ENCODE results near the gene MYO18A.
"Not testable (repeated sequence)": the region's sequence is repeated elsewhere in the genome, so short reads cannot be mapped to it uniquely, and the experiment has no call there.

MYO18A gene, protein sequence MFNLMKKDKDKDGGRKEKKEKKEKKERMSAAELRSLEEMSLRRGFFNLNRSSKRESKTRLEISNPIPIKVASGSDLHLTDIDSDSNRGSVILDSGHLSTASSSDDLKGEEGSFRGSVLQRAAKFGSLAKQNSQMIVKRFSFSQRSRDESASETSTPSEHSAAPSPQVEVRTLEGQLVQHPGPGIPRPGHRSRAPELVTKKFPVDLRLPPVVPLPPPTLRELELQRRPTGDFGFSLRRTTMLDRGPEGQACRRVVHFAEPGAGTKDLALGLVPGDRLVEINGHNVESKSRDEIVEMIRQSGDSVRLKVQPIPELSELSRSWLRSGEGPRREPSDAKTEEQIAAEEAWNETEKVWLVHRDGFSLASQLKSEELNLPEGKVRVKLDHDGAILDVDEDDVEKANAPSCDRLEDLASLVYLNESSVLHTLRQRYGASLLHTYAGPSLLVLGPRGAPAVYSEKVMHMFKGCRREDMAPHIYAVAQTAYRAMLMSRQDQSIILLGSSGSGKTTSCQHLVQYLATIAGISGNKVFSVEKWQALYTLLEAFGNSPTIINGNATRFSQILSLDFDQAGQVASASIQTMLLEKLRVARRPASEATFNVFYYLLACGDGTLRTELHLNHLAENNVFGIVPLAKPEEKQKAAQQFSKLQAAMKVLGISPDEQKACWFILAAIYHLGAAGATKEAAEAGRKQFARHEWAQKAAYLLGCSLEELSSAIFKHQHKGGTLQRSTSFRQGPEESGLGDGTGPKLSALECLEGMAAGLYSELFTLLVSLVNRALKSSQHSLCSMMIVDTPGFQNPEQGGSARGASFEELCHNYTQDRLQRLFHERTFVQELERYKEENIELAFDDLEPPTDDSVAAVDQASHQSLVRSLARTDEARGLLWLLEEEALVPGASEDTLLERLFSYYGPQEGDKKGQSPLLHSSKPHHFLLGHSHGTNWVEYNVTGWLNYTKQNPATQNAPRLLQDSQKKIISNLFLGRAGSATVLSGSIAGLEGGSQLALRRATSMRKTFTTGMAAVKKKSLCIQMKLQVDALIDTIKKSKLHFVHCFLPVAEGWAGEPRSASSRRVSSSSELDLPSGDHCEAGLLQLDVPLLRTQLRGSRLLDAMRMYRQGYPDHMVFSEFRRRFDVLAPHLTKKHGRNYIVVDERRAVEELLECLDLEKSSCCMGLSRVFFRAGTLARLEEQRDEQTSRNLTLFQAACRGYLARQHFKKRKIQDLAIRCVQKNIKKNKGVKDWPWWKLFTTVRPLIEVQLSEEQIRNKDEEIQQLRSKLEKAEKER (N-terminal part only)
- total RNA-seq = 53.6 to 455 (median 198) reads per million in 3 experiments

DNA sequence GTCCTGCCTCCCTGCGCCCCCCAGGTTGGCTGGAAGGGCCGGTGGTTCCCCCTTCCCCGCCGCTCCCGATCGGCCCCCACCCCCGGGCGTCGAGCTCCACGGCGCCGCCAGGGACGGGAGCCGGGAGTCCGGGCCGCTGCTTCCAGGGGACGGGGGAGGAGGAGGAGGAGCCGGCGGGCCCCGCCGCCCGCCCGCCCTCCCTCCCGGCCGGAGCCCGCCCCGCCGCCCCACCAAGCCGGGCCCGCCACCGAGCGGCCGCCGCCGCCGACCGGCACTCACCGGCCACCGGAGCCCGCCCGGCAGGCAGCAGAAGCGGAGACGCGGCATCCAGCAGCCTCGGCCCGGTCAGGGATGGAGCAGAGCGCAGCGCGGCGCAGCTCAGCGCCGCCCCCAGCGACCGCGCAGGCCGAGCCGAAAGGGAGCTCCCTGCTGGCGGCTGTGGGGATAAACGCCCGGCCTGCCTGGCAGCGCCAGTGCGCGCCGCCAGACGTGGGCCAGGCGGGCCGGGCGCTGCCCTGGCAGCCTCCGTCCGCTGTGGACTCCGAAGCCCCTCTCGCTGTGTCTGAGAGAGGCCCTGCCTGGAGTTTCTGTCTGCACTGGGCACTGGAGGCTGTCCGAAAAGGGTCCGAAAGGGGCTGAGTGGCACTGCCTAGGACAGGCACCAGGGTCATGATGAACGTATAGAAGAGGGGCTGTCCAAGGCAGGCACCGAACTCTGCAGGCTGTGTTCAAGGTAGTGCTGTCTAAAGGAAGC lies at the start of gene MYO18A:
Gene MYO18A (minus strand): TSS at position 365 of the 754 bp plus-strand sequence. CDS start 13,458 bp downstream, outside the sequence.
- DNase-seq = peak; percentile 67

DNA sequence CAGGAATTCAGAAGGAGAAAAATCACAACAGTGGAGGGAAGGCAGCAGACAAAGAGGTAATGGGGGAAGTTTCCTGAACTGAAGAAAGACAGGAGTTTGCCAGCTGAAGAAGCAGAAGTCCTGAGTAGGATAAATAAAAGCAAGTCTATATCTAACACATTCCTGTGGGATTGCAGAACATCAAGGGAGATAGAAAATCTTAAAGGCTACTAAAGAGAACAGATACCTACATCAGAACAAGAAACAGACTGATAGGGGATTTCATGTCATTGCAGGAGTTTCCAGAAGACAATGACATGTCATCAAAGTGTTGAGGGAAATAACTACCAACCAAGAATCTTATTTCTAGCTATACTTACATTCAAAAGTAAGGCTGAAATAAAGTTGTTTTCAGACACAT lies 45.2 kb upstream of the MYO18A start:
- no peak for DNase-seq

- not testable (repeated sequence) for DNase-seq
These were observed 41.1 kb upstream of the MYO18A start for GRCh38 chr17:29221338-29221737.

- DNase-seq = peak; percentile 58
These were observed 39.3 kb upstream of the MYO18A start for GRCh38 chr17:29219378-29220047.

- no peak for DNase-seq
These were observed 36.7 kb upstream of the MYO18A start for GRCh38 chr17:29216856-29217255.

DNA sequence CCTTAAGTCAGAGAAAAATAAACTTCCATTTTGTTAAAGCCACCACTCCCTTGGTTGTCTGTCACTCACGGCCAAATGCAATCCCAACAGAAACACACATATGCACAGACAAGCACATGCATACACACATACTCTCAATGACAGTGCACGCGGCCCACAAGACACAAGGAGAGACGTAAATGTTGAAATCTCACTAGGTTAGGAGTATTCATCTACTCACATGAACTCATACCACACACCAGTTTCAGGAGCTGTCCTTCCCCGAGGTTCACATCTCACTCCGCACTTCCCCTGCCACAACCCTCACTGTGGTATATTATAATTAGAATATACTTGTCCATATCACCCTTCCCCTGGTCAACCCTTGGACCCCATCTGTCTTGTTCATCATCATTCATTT lies 36.0 kb upstream of the MYO18A start:
- DNase-seq = no peak

DNA sequence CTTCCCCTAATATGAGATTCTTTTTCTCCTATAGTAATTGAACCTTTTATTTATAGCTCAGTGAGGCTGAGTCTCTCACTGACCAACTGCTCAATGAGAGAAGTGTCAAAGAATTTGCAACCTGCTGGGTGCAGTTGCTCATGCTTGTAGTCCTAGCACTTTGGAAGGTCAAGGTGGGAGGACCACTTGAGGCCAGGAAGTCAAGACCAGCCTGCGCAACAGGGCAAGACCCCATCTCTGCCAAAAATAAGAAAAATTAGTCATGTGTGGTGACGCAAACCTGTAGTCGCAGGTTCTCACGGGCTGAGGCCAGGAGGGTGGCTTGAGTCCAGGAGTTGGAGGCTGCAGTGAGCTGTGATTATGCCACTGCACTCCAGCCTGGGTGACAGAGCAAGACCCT lies 35.5 kb upstream of the MYO18A start:
- DNase-seq = no peak

GRCh38 chr17:29215174-29215573 lies 35.0 kb upstream of the MYO18A start:
- DNase-seq = no peak

GRCh38 chr17:29214215-29215146 lies 34.3 kb upstream of the MYO18A start:
- DNase-seq = no peak

DNA sequence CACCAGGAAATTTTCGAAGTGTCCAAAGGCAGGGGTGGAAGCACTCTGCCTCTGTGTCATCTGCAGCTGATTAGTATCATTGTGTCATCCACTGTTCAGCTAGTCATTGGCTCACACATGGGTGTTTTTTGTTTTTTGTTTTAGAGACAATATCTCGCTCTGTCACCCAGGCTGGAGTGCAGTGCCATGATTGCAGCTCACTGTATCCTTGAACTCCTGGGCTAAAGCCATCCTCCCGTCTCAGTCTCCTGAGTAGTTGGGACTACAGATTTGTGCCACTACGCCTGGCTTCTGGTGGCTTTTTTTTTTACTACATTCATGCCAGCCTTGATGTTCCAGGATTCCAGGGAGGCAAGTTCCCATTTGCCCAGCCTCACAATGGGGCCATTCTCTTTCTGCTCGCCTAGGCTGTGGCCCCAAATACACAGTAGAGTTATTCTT lies 32.5 kb upstream of the MYO18A start:
- DNase-seq = no peak

DNA sequence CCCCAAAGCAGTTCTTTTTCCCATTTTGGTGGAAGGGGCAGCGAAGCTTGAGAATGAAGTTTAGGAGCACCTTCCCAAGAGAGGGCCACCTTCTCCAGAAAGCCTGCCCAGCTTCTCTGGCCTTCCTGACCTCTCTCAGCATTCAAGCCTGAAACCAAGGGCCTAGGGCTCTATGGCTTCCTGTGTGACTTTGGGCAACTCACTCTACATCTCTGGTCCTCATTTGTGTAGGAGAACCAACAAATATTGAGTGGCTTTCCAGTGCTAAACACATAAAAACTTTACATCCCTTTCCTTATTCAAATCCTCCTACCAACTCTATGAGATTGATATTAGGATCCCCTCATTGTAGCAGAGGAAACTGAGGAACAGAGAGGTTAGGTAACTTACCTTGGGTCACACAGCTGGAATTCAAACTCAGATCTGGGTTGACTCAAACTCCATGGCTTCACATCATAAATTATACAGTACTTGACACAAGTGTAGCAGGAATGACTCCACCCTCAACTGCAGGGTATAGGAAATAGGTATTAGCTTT lies 32.0 kb upstream of the MYO18A start:
- no peak for DNase-seq

- no peak for DNase-seq
These were observed 30.7 kb upstream of the MYO18A start for GRCh38 chr17:29210879-29211278.

- DNase-seq = no peak
These were observed 28.9 kb upstream of the MYO18A start for GRCh38 chr17:29209073-29209472.

DNA sequence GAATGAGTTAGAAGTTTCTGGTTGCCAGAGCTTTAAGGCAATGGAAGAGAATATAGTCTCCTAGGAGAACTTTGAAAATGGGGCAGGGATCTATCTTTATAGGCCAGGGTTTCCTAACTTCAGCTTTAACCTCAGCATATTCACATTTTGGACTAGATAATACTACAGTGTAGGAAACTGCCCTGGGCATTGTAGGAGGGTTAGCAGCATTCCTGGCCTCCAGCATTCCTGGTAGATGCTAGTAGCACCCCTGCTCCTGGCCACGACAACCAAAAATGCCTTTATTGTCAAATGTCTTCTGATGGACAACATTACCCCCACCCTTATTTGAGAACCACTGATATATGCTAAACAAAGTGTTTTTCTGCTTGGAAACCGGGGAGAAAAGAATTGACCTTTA lies 27.8 kb upstream of the MYO18A start:
- no peak for DNase-seq

DNA sequence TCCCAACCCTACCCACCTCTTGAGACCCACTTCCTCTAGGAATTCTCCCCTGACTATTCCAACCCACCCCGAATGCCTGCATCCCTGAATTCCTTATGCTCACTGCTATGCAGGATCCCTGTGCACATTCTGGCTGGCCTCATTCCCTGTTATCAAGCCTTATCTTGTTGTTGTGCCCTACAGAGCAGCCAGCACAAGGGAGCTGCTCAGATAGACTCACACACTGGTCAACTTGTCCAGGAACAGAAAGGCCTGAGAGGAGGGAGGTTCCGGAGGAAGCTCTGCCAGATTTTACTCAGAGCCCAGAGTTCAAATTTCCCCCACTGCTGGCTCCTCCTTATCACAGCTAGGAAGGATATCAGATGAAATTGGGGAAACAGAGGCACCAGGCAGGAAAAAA lies 24.8 kb upstream of the MYO18A start:
- no peak for DNase-seq

DNA sequence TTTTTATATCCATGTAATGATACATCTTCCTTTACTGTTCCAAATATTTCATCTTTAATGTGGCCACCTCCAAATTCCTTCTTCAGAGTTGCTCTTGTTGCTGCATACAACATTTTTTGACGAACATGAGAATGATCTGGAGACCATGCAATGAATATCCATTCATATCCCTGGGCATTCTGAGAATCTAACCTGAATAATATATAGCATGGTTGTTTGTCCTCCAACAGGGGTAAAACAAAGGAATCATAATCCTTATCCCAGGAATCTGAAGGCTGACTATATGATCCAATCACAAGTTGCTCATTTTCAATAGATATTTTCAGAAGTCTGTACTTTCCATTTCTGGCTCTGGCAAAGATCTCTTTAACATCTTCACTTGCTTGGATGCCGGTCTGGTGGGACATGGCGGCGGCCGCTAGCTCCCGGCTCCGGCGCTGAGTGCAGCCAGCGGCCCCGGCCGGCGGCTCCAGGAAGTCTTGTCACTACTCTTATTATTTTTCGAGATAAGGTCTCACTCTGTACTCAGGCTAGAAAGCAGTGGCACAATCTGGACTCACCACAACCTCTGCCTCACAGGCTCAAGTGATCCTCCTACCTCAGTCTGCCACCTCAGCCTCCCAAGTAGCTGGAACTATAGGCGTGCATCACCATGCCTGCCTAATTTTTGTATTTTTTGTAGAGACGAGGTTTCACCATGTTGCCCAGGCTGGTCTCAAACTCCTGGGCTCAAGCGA lies 24.0 kb upstream of the MYO18A start:
- DNase-seq = not testable (repeated sequence)

GRCh38 chr17:29197516-29198272 lies 17.5 kb upstream of the MYO18A start:
- DNase-seq = no peak

DNA sequence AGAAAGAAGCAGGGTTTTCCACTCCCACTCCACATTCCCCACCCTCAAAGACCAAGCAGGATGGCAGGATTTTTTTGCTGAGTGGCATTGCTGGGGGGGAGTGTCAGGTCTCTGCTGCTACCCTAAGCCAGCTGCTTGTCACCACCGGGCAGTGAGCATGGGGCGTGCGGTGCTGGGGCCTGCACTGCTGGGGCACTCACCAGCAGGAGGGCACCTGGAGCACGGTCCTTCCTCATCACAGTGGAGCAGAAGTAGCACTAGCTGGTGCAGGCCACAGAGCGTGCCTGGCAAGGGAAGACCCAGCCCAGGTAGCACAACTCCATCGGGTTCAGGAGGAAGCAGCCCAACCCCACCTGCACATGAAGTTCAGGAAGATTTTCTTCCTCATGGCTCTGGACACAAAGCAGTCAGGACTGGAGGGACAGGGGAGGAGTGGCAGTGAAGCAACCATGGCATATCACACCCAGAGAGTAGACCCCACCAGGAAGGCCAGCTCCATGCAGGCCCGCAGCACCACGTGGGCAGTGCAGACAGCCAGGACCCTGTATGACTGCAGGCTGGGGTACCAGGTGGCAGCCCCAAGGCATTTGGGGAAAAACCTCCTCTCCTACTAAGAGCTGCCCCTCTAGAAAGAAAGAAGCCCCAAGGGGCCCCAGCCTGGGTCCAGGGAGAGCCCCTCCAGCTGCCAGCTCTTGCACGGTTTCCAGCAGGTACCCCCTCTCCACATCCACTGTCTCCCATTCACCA lies 16.7 kb upstream of the MYO18A start:
- DNase-seq = no peak
